Smooth muscle cell of the brain vasculature (primary cell): ENCODE results near the gene TNNC1.

ENCODE experiments used
- DNase-seq: peaks from one replicate; pipeline ENCODE4 v3.0.0-alpha.2; 2012; ENCODE audit warnings: low read depth, low spot score

Gene TNNC1

GRCh38 chr3:52453496-52454249, at the start of gene TNNC1:
Gene TNNC1 (minus strand): TSS chr3:52454041. CDS start chr3:52454015, 26 bp downstream.
- DNase-seq, result no peak

- no peak for DNase-seq
Measured at GRCh38 chr3:52502808-52503350, 49.0 kb upstream of the TNNC1 start.

GRCh38 chr3:52502001-52502400, 48.2 kb upstream of the TNNC1 start:
- no peak for DNase-seq

- DNase-seq, result no peak
Measured at GRCh38 chr3:52501046-52501445, 47.2 kb upstream of the TNNC1 start.

GRCh38 chr3:52498137-52499054, 44.6 kb upstream of the TNNC1 start:
- no peak for DNase-seq

- no peak for DNase-seq
Measured at GRCh38 chr3:52495777-52496602, 42.1 kb upstream of the TNNC1 start.

GRCh38 chr3:52494886-52495495, 41.1 kb upstream of the TNNC1 start, which contains the start of gene STAB1:
Gene STAB1 (plus strand): TSS chr3:52495338. CDS start chr3:52495414, 76 bp downstream.
- DNase-seq, result no peak

- no peak for DNase-seq
Measured at GRCh38 chr3:52494445-52494844, 40.6 kb upstream of the TNNC1 start.

GRCh38 chr3:52493232-52494017, 39.6 kb upstream of the TNNC1 start:
- DNase-seq, result no peak

GRCh38 chr3:52492059-52492458, 38.2 kb upstream of the TNNC1 start:
- no peak for DNase-seq

- no peak for DNase-seq
Measured at GRCh38 chr3:52490939-52491526, 37.2 kb upstream of the TNNC1 start.

- no peak for DNase-seq
Measured at GRCh38 chr3:52490035-52490938, 36.4 kb upstream of the TNNC1 start.

GRCh38 chr3:52489453-52489852, 35.6 kb upstream of the TNNC1 start:
- no peak for DNase-seq

GRCh38 chr3:52488746-52489145, 34.9 kb upstream of the TNNC1 start:
- no peak for DNase-seq

GRCh38 chr3:52487788-52488691, 34.2 kb upstream of the TNNC1 start:
- no peak for DNase-seq

- no peak for DNase-seq
Measured at GRCh38 chr3:52487050-52487787, 33.4 kb upstream of the TNNC1 start.
